GM12892 (cell line): ENCODE results near the gene VWF.

Experiments used
- POLR2A ChIP-seq: IDR thresholded peaks from 2 replicates; pipeline ENCODE4 v1.6.1; 2011; ENCODE audit warnings: low read depth, low read length, control low read depth
- POLR2AphosphoS5 ChIP-seq: IDR thresholded peaks from 2 replicates; pipeline ENCODE4 v1.6.1; 2011; ENCODE audit warnings: low read depth, low read length, control low read depth

DNA sequence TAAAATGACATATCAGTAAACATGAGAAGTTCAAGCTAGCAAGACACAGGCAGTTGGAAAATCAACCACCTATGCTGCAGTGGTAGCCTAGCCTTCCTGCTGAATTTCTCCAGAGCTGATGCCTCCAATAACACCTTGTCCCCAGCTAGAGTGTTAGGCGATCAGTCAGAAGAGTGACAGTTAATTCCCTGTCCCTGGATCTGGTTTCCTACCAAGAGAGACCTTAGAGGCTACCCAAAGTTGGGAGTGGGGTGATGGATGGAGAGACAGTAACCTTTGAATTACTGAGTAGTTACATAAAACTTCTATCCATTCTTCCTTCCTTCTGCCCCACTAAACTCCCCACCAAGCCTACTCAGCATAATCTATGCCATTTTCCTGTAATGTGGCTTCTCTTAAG lies 177.5 kb downstream of the VWF start:
- TF ChIP-seq POLR2AphosphoS5 (no peak), POLR2A (no peak)
